ENCODE measurements around the gene GANAB. TPM values are rescaled to one million over a fixed set of nuclear protein-coding genes. Genes with fewer than 3 reads are reported as not detected.

GANAB gene
- total and polyA plus RNA-seq, 2 of the 13 experiments (the other 11 are each of a cell fraction or from before 2014, with no cell fraction given), result 99.5 to 234 TPM

GRCh38 chr11:62671608-62672389 lies 25.4 kb upstream of the GANAB start, which contains the start of the genes LBHD1 and UQCC3 (continued):
- TF ChIP-seq ZNF512B (CRISPR knock-in tag; IDR thresholded peaks at IDR 0.05; ENCODE audit: borderline replicate concordance) (no peak), MEIS2 (CRISPR knock-in tag; IDR thresholded peaks at IDR 0.05) (no peak; the same call in 1 of the 2 replicates), NFKBIZ (CRISPR knock-in tag; IDR thresholded peaks at IDR 0.05) (peak; percentile 52; the same call in 1 of the 2 replicates), HINFP (CRISPR knock-in tag; IDR thresholded peaks at IDR 0.05; ENCODE audit: low read depth) (no peak), ZNF337 (CRISPR knock-in tag; IDR thresholded peaks at IDR 0.05; ENCODE audit: borderline replicate concordance, low read depth) (no peak), ZBTB44 (CRISPR knock-in tag; IDR thresholded peaks at IDR 0.05) (no peak), SRSF4 (IDR thresholded peaks at IDR 0.05; ENCODE audit: low read depth, low read length, poor library complexity, severe bottlenecking) (no peak), EED (CRISPR knock-in tag; IDR thresholded peaks at IDR 0.05) (no peak; the same call in none of the 2 replicates), THAP7 (CRISPR knock-in tag; IDR thresholded peaks at IDR 0.05) (peak; percentile 65; the same call in 1 of the 2 replicates), MAFG (CRISPR knock-in tag; IDR thresholded peaks at IDR 0.05) (no peak), ZNF451 (CRISPR knock-in tag; IDR thresholded peaks at IDR 0.05) (no peak), KDM6A (CRISPR knock-in tag; IDR thresholded peaks at IDR 0.05; ENCODE audit: low read depth) (no peak), ZNF260 (CRISPR knock-in tag; IDR thresholded peaks at IDR 0.05; ENCODE audit: borderline replicate concordance, low read depth) (no peak), ZNF570 (CRISPR knock-in tag; IDR thresholded peaks at IDR 0.05; ENCODE audit: borderline replicate concordance) (no peak), ZNF891 (CRISPR knock-in tag; IDR thresholded peaks at IDR 0.05) (peak; percentile 71), ZFP37 (CRISPR knock-in tag; IDR thresholded peaks at IDR 0.05; ENCODE audit: borderline replicate concordance) (no peak), MLLT10 (CRISPR knock-in tag; IDR thresholded peaks at IDR 0.05) (no peak), ZNF740 (CRISPR knock-in tag; IDR thresholded peaks at IDR 0.05) (no peak), NR2C2 (CRISPR knock-in tag; IDR thresholded peaks at IDR 0.05; ENCODE audit: borderline replicate concordance) (peak; percentile 87), GMEB2 (CRISPR knock-in tag; IDR thresholded peaks at IDR 0.05; ENCODE audit: low read depth) (0 out of 2 replicates have a peak, but pooled peaks have one; percentile 38)
